CD8-positive, alpha-beta memory T cell (primary cell): Measurements from ENCODE around the gene ACOT7. TPM values are rescaled to one million over a fixed set of nuclear protein-coding genes. Genes with fewer than 3 reads are reported as not detected.

ENCODE experiments used
- CTCF ChIA-PET: fragments of 350-600 bp; sonication (Branson Sonifier 250); formaldehyde crosslinking; loops from one replicate; lab custom pipeline; 2021; ENCODE audit warnings: antibody characterized with exemption; lab: Charles Lee
- POLR2A ChIA-PET: fragments of 350-600 bp; sonication (Branson Sonifier 250); formaldehyde crosslinking; loops from one replicate; lab custom pipeline; 2021; ENCODE audit warnings: antibody characterized with exemption; lab: Charles Lee
- DNase-seq, 5 donors: peaks; one replicate each; pipeline versions ENCODE4 v3.0.0 to v3.0.0-alpha.2; 2020 to 2022; ENCODE audit warnings: mixed read lengths in 1 of 5
- H3K27ac ChIP-seq: one replicate; pipeline ENCODE4 v1.7.0; 2013; ENCODE audit warnings: low read depth, mild to moderate bottlenecking, low read length, moderate library complexity
- H3K27me3 ChIP-seq: 2 replicates; pipeline ENCODE4 v1.7.0; 2013; ENCODE audit warnings: low read length, mild to moderate bottlenecking; ENCODE audit not compliant: insufficient read depth, poor library complexity, severe bottlenecking
- H3K36me3 ChIP-seq: 2 replicates; pipeline ENCODE4 v1.7.0; 2013; ENCODE audit warnings: mild to moderate bottlenecking, low read length, moderate library complexity; ENCODE audit not compliant: insufficient read depth
- H3K4me1 ChIP-seq: 2 replicates; pipeline ENCODE4 v1.7.0; 2013; ENCODE audit warnings: mild to moderate bottlenecking, low read length, moderate library complexity; ENCODE audit not compliant: insufficient read depth
- H3K4me3 ChIP-seq: 2 replicates; pipeline ENCODE4 v1.7.0; 2013; ENCODE audit warnings: mild to moderate bottlenecking, low read length
- H3K9me3 ChIP-seq: 2 replicates; pipeline ENCODE4 v1.7.0; 2013; ENCODE audit warnings: mild to moderate bottlenecking, low read length
- H3K27ac Mint-ChIP-seq, 8 donors: one replicate each; pipeline ENCODE4 v1.8.0; 2020 to 2021; ENCODE audit warnings: mixed read lengths in 8 of 8, mild to moderate bottlenecking in 6 of 8, inconsistent platforms in 3 of 8, moderate library complexity in 3 of 8
- H3K27me3 Mint-ChIP-seq, 2 donors: one replicate each; pipeline ENCODE4 v1.8.0; 2020 to 2021; ENCODE audit warnings: mixed read lengths in 2 of 2, mild to moderate bottlenecking in 1 of 2, moderate library complexity in 1 of 2
- H3K36me3 Mint-ChIP-seq, 3 donors: one replicate each; pipeline ENCODE4 v1.8.0; 2020 to 2021; ENCODE audit warnings: mixed read lengths in 3 of 3, inconsistent platforms in 1 of 3, mild to moderate bottlenecking in 1 of 3
- H3K4me1 Mint-ChIP-seq, 3 donors: one replicate each; pipeline ENCODE4 v1.8.0; 2020 to 2021; ENCODE audit warnings: mixed read lengths in 3 of 3, inconsistent platforms in 1 of 3, mild to moderate bottlenecking in 1 of 3
- H3K4me3 Mint-ChIP-seq, 7 donors: one replicate each; pipeline ENCODE4 v1.8.0; 2020 to 2021; ENCODE audit warnings: mixed read lengths in 7 of 7, mild to moderate bottlenecking in 6 of 7, moderate library complexity in 4 of 7, inconsistent platforms in 2 of 7
- H3K9me3 Mint-ChIP-seq, 5 donors: one replicate each; pipeline ENCODE4 v1.8.0; 2020 to 2022; ENCODE audit warnings: mixed read lengths in 5 of 5, mild to moderate bottlenecking in 3 of 5, moderate library complexity in 2 of 5, inconsistent platforms in 1 of 5
- polyA plus RNA-seq: library from polyadenylated mRNA; unstranded; fragments of 300-500 nt; fragmentation: Illumina TruSeq; gene quantifications from one replicate; pipeline ENCODE4 v1.2.3, GENCODE V29; 2021
- total RNA-seq, 2 experiments: library from RNA; stranded (reverse); gene quantifications; one replicate each; pipeline ENCODE4 v1.2.3, GENCODE V29; 2021

ACOT7 gene
- total and polyA plus RNA-seq, 3 experiments from 2014 or later = 10.0 to 109 (median 109) TPM

DNA sequence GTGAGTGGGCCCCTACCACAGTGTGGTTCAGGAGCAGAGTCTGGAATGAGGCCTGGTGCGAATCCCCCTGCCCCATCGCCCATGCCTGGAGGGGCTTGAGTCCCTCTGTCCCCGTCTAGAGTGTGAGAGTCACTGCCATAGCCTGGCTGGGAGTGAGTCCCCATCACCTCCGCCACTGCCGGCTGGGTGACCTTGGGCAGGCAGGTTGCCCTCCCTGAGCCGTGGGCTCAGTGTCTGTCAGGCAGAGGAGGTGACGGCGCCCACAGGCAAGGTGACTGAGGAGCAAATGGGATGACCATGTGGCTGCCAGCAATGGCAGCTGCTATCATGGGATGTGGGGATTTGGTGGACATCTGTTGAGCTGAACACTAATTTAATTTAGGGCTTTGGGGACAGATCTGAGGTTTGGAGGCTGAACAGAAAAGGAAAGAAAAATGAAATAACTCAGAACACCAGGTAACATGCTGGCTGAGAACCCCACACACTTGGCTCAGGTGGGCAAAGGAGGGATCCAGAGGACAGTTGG lies 94.6 kb downstream of the ACOT7 start:
- no peak overlapping the region for H3K4me3 ChIP-seq
- no peak overlapping the region for H3K4me3 Mint-ChIP-seq
- DNase-seq = no peak
- no peaks in the 10 kb centered on the region for H3K9me3 ChIP-seq
- POLR2A ChIA-PET = no interaction called here
- H3K9me3 Mint-ChIP-seq = no peaks in the 10 kb centered on the region
- H3K27ac Mint-ChIP-seq = peak overlapping the region in 1 of 8 donors; percentile 75
- no peak overlapping the region for H3K27ac ChIP-seq
- peaks cover under 1 to 7% (median 4%) of the 10 kb centered on the region in 3 donors for H3K36me3 Mint-ChIP-seq
- peaks cover 0 to 2% of the 10 kb centered on the region in 2 donors for H3K27me3 Mint-ChIP-seq
- CTCF ChIA-PET = no interaction called here
- H3K27me3 ChIP-seq = no peaks in the 10 kb centered on the region
- no peaks in the 10 kb centered on the region for H3K4me1 ChIP-seq
- peaks cover 7 to 13% (median 10%) of the 10 kb centered on the region in 3 donors for H3K4me1 Mint-ChIP-seq
- H3K36me3 ChIP-seq = no peaks in the 10 kb centered on the region

DNA sequence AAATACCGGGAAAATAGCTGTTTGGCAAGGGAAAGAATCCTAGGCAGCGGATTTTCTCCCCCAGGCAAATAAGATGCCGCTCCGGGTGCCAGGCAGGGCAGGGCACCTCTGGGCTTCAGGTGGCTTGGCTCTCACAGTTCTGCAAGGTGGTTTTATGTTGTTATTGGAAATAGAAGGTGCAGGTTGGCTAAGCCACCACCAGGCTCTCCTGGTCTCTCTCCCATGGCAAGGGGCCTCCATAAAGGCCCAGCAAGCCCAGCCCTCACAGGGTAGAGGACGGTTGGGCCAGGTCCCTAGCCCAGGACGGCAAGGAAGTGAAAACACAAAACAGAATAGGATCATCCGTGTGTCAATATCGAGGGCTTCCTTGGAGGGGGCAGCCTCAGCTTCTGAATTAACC lies 95.0 kb downstream of the ACOT7 start:
- POLR2A ChIA-PET = no interaction called here
- Mint-ChIP-seq H3K9me3 (no peaks in the 10 kb centered on the region), H3K36me3 (peaks cover 3 to 8% (median 7%) of the 10 kb centered on the region in 3 donors), H3K27me3 (peaks cover 0 to 2% of the 10 kb centered on the region in 2 donors), H3K27ac (peak overlapping the region in 1 of 8 donors; percentile 35), H3K4me1 (peaks cover 7 to 14% (median 12%) of the 10 kb centered on the region in 3 donors), H3K4me3 (no peak overlapping the region)
- Histone ChIP-seq H3K9me3 (no peaks in the 10 kb centered on the region), H3K27me3 (no peaks in the 10 kb centered on the region), H3K27ac (no peak overlapping the region), H3K4me3 (no peak overlapping the region), H3K4me1 (no peaks in the 10 kb centered on the region), H3K36me3 (no peaks in the 10 kb centered on the region)
- CTCF ChIA-PET = no interaction called here
- no peak for DNase-seq

DNA sequence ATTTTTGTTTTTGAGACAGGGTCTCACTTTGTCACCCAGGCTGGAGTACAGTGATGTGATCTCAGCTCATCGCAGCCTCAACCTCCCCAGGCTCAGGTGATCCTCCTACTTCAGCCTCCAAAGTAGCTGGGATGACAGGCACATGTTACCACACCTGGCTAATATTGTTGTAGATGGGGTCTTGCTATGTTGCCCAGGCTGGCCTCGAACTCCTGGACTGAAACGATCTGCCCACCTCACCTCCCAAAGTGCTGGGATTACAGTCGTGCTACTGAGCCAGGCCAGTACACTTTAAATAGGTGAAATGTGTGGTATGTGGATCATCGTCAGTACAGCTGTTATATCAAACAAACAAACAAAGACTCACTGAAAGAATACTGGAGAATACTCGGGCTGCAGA lies 97.7 kb downstream of the ACOT7 start:
- Histone ChIP-seq H3K4me3 (no peak overlapping the region), H3K4me1 (no peaks in the 10 kb centered on the region), H3K36me3 (no peaks in the 10 kb centered on the region), H3K27me3 (no peaks in the 10 kb centered on the region), H3K9me3 (no peaks in the 10 kb centered on the region), H3K27ac (no peak overlapping the region)
- Mint-ChIP-seq H3K4me1 (peaks cover 7 to 14% (median 12%) of the 10 kb centered on the region in 3 donors), H3K36me3 (peaks cover 3 to 13% (median 4%) of the 10 kb centered on the region in 3 donors), H3K9me3 (no peaks in the 10 kb centered on the region), H3K4me3 (no peak overlapping the region), H3K27me3 (no peaks in the 10 kb centered on the region), H3K27ac (peak overlapping the region in 1 of 8 donors; percentile 75)
- no peak for DNase-seq
- ChIA-PET CTCF (no interaction called here), POLR2A (no interaction called here)

DNA sequence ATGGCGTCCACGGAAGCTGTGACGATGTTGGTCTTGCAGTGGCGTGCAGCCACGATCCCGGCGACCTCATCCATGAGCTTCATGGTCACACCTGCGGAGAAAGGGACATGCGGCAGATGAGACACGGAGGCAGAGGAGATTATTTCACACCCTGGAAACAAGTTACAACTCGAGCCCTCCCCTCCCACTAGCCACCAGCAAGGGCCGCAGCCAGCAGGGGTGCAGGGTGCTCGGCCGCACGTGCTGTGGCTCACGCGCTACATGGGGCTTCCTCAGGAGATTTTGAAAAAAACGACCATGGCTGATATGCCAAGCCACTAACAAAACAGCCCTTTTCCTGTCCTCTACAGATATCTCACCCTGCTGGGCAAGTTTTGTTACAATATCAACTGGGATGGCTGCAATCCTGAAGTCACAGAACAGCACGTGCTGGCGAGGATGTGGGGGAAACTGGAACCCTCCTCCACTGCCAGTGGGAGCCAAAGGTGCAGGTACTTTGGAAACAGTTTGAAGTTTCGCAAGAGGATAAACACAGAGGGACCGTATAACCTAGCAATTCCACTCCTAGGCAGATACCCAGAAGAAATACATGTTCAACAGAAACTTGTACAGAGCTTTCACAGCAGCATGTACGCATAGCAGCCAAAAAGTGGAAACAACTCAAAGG lies 98.5 kb downstream of the ACOT7 start:
- H3K4me1 ChIP-seq = no peaks in the 10 kb centered on the region
- peak overlapping the region in 2 of 7 donors; percentile 28 to 55 for H3K4me3 Mint-ChIP-seq
- no peaks in the 10 kb centered on the region for H3K27me3 Mint-ChIP-seq
- peaks cover 3 to 13% (median 4%) of the 10 kb centered on the region in 3 donors for H3K36me3 Mint-ChIP-seq
- H3K27me3 ChIP-seq = no peaks in the 10 kb centered on the region
- H3K9me3 ChIP-seq = no peaks in the 10 kb centered on the region
- no peaks in the 10 kb centered on the region for H3K9me3 Mint-ChIP-seq
- H3K27ac ChIP-seq = no peak overlapping the region
- H3K27ac Mint-ChIP-seq = peak overlapping the region in 7 of 8 donors; percentile 8 to 87 (median 58)
- POLR2A ChIA-PET = no interaction called here
- H3K4me1 Mint-ChIP-seq = peaks cover 7 to 14% (median 12%) of the 10 kb centered on the region in 3 donors
- CTCF ChIA-PET = no interaction called here
- H3K36me3 ChIP-seq = no peaks in the 10 kb centered on the region
- DNase-seq = peak in 1 of 5 donors; percentile 8
- no peak overlapping the region for H3K4me3 ChIP-seq

DNA sequence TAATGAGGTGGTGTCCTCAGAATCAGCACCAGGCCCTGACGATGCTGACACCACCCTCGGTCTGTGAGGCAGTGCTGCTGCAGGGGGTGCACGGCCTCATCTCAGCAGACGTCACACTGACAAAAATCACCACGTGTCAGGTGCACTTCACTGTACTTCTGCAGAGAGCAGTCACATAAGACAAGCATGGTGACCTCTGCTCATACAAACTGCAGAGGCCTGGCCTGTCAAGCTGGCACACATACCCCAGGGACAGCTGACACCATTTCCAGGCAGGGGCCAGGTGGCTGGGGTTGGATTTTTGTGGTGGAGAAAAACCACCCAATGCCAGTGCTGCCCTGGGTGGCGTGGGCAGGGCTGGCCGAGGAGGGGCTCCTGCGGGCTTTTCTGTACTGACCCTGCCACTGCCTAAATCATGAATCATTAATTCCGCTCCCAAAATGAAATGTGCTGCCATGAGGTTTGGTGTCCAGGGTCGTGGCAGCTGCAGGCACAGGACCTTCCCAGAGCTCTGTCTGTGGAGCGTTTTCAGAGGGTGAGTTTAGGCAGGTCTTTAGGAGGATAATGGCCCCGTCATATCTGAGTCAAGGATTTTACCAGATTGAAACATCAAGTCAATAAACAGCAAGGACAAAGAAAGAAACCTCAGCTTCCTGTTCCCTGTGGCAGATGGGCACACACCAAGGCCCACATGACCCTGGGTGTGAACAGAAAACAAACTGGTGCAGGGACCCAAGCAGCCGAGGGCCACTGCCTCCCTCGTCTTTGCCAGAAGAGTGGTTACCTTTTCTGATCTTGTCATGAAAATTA lies 99.3 kb downstream of the ACOT7 start:
- H3K4me3 Mint-ChIP-seq = peak overlapping the region in 5 of 7 donors; percentile 2 to 70 (median 32)
- peak in 1 of 5 donors; percentile 15 for DNase-seq
- ChIA-PET CTCF (no interaction called here), POLR2A (no interaction called here)
- H3K4me1 ChIP-seq = no peaks in the 10 kb centered on the region
- H3K27me3 ChIP-seq = no peaks in the 10 kb centered on the region
- H3K4me1 Mint-ChIP-seq = peaks cover 7 to 14% (median 12%) of the 10 kb centered on the region in 3 donors
- no peak overlapping the region for H3K4me3 ChIP-seq
- no peaks in the 10 kb centered on the region for H3K9me3 Mint-ChIP-seq
- H3K36me3 Mint-ChIP-seq = peaks cover 3 to 13% (median 4%) of the 10 kb centered on the region in 3 donors
- H3K9me3 ChIP-seq = no peaks in the 10 kb centered on the region
- no peaks in the 10 kb centered on the region for H3K27me3 Mint-ChIP-seq
- H3K27ac ChIP-seq = no peak overlapping the region
- H3K27ac Mint-ChIP-seq = peak overlapping the region in 7 of 8 donors; percentile 19 to 95 (median 83)
- H3K36me3 ChIP-seq = no peaks in the 10 kb centered on the region

DNA sequence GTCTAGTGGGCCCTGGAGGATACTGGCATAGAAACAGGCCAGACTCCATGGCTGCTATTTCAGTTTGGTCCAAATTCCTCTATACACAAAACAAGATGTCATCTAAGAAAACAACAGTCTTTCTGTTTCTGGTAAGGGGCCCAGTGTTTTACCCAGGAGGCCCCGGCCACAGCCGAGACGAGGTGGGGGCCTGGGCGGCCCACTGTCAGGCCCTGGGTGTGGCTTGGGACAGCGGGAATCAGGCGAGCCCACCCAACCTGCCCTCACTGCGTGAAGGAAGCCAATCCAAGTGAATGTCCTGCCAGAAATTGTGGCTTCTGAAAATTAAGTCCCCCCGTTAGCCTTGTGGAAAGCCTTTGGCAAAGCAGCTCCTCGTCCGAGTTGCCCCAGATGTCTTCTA lies 101.5 kb downstream of the ACOT7 start:
- no peaks in the 10 kb centered on the region for H3K4me1 ChIP-seq
- POLR2A ChIA-PET = no interaction called here
- H3K4me3 ChIP-seq = no peak overlapping the region
- H3K36me3 ChIP-seq = no peaks in the 10 kb centered on the region
- H3K9me3 Mint-ChIP-seq = no peaks in the 10 kb centered on the region
- peaks cover 7 to 14% (median 12%) of the 10 kb centered on the region in 3 donors for H3K4me1 Mint-ChIP-seq
- H3K27me3 ChIP-seq = no peaks in the 10 kb centered on the region
- no peaks in the 10 kb centered on the region for H3K9me3 ChIP-seq
- H3K27me3 Mint-ChIP-seq = no peaks in the 10 kb centered on the region
- peaks cover 3 to 13% (median 4%) of the 10 kb centered on the region in 3 donors for H3K36me3 Mint-ChIP-seq
- no peak overlapping the region for H3K27ac ChIP-seq
- CTCF ChIA-PET = no interaction called here
- DNase-seq = no peak
- peak overlapping the region in 2 of 8 donors; percentile 27 to 44 for H3K27ac Mint-ChIP-seq
- no peak overlapping the region for H3K4me3 Mint-ChIP-seq

DNA sequence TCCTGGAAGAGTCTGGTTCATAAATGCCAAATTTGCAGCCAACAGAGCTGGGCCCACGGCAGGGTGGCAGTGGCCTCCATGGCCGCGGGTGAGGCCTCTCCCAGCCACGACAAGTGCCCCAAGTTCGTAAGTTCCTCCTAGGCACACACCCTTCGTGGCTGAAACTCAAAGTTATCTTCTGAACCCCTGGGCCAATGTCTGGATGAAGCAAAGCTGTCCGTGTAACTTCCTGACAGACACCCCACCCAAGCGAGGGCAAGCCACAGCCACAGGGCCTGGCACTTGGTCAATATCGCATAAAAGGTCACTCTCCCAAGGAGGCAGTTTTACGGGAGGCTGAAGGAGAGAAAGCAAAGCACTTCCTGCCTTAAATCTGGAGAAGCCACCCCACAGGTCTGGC lies 104.9 kb downstream of the ACOT7 start:
- CTCF ChIA-PET = no interaction called here
- no peak overlapping the region for H3K27ac ChIP-seq
- no peaks in the 10 kb centered on the region for H3K27me3 ChIP-seq

DNA sequence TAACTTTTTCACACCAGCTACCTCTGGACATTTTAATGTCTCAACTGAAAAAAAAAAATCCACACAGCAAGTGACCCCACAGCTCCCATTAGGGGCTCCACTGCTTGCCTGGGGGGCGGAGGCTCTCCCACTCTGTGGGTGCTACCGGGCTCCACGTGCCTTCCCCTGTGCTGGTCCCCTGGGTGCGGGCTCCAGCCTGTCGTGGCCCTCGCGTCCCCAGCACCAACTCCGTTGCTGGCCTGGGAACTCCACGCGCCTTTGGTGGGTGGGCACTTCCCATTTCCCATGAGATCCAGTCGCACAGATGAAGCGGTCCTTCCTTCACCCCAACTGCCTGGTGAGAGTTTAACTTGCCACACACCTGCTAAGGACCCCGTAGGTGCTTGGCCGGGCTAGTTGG lies 105.5 kb downstream of the ACOT7 start:
- no peak for DNase-seq
- no peak overlapping the region for H3K4me3 ChIP-seq
- Mint-ChIP-seq H3K27ac (no peak overlapping the region), H3K4me1 (no peaks in the 10 kb centered on the region), H3K9me3 (no peaks in the 10 kb centered on the region), H3K4me3 (no peak overlapping the region), H3K36me3 (peaks cover 0 to 2% (median under 1%) of the 10 kb centered on the region in 3 donors), H3K27me3 (no peaks in the 10 kb centered on the region)
- POLR2A ChIA-PET = no interaction called here
- H3K4me1 ChIP-seq = no peaks in the 10 kb centered on the region
- H3K27me3 ChIP-seq = no peaks in the 10 kb centered on the region
- no peaks in the 10 kb centered on the region for H3K36me3 ChIP-seq
- no peak overlapping the region for H3K27ac ChIP-seq
- CTCF ChIA-PET = no interaction called here
- no peaks in the 10 kb centered on the region for H3K9me3 ChIP-seq

More for the DNA sequence above, 104.9 kb downstream of the ACOT7 start:
- H3K36me3 Mint-ChIP-seq = peaks cover 0 to 7% (median 2%) of the 10 kb centered on the region in 3 donors
- no peaks in the 10 kb centered on the region for H3K4me1 Mint-ChIP-seq
- POLR2A ChIA-PET = no interaction called here
- Histone ChIP-seq H3K9me3 (no peaks in the 10 kb centered on the region), H3K4me3 (no peak overlapping the region), H3K36me3 (no peaks in the 10 kb centered on the region), H3K4me1 (no peaks in the 10 kb centered on the region)
- no peak for DNase-seq
- H3K9me3 Mint-ChIP-seq = no peaks in the 10 kb centered on the region
- H3K27me3 Mint-ChIP-seq = no peaks in the 10 kb centered on the region
- peak overlapping the region in 1 of 8 donors; percentile 77 for H3K27ac Mint-ChIP-seq
- peak overlapping the region in 1 of 7 donors; percentile 9 for H3K4me3 Mint-ChIP-seq
